HG03439 (cell line): Measurements from ENCODE around the gene ATP23.

Experiments used
- ATAC-seq: cut with Tn5 transposase; IDR thresholded peaks from one replicate; pipeline ENCODE4 v1.9.1; 2021; ENCODE audit warnings: mild to moderate bottlenecking, moderate library complexity; ENCODE audit not compliant: unreplicated experiment

The ATP23 gene

GRCh38 chr12:57907281-57907680, 34.1 kb upstream of the ATP23 start:
- no peak for ATAC-seq

- ATAC-seq: no peak
These were observed 32.9 kb upstream of the ATP23 start for GRCh38 chr12:57908511-57908910.

GRCh38 chr12:57909056-57909455, 32.3 kb upstream of the ATP23 start:
- ATAC-seq: no peak

- ATAC-seq: no peak
These were observed 31.8 kb upstream of the ATP23 start for GRCh38 chr12:57909611-57910010.

- ATAC-seq: no peak
These were observed 23.2 kb upstream of the ATP23 start for GRCh38 chr12:57918147-57918546.

GRCh38 chr12:57927086-57927485, 14.3 kb upstream of the ATP23 start:
- ATAC-seq: no peak

- ATAC-seq: no peak
These were observed 12.1 kb upstream of the ATP23 start for GRCh38 chr12:57929092-57929830.

GRCh38 chr12:57934819-57935218, 6.5 kb upstream of the ATP23 start:
- no peak for ATAC-seq

GRCh38 chr12:57935331-57935730, 6.0 kb upstream of the ATP23 start:
- no peak for ATAC-seq

- peak; percentile 99 for ATAC-seq
These were observed 5.4 kb upstream of the ATP23 start for GRCh38 chr12:57935839-57936512.

- ATAC-seq: no peak
These were observed 4.9 kb upstream of the ATP23 start for GRCh38 chr12:57936513-57936883.

- no peak for ATAC-seq
These were observed 2.1 kb upstream of the ATP23 start for GRCh38 chr12:57939291-57939690.

GRCh38 chr12:57940052-57940914, 1.1 kb upstream of the ATP23 start:
- ATAC-seq: no peak

GRCh38 chr12:57940915-57941164, 527 bp upstream of the ATP23 start:
- no peak for ATAC-seq

GRCh38 chr12:57943438-57944080, 2.2 kb downstream of the ATP23 start:
- no peak for ATAC-seq

GRCh38 chr12:57944313-57945023, 3.1 kb downstream of the ATP23 start:
- ATAC-seq: no peak

- ATAC-seq: no peak
These were observed 11.4 kb downstream of the ATP23 start for GRCh38 chr12:57952766-57953165.

- no peak for ATAC-seq
These were observed 13.4 kb downstream of the ATP23 start for GRCh38 chr12:57954768-57955167.

GRCh38 chr12:57958061-57958657, 16.8 kb downstream of the ATP23 start:
- no peak for ATAC-seq

- no peak for ATAC-seq
These were observed 23.1 kb downstream of the ATP23 start for GRCh38 chr12:57964421-57964820.
